Effector memory CD8-positive, alpha-beta T cell (primary cell): Measurements from ENCODE around the gene ZNF396.
A peak's percentile ranks its signal among the peaks of the same experiment; 100 is the strongest.

Source experiments
- ATAC-seq: fragments of 150-1000 bp; cut with Tn5 transposase; replicated peaks from 2 replicates; pipeline ENCODE4 v1.10.0; 2021; ENCODE audit warnings: mild to moderate bottlenecking, moderate library complexity
- DNase-seq, 3 experiments: peaks; one replicate each; pipeline ENCODE4 v3.0.0; 2021
- H3K27ac Mint-ChIP-seq, 2 donors: one replicate each; pipeline ENCODE4 v1.8.0; 2022; ENCODE audit warnings: mild to moderate bottlenecking in 2 of 2, mixed read lengths in 2 of 2, moderate library complexity in 2 of 2
- H3K27me3 Mint-ChIP-seq, 2 donors: one replicate each; pipeline ENCODE4 v1.8.0; 2022; ENCODE audit warnings: mixed read lengths in 2 of 2
- H3K36me3 Mint-ChIP-seq: one replicate; pipeline ENCODE4 v1.8.0; 2022; ENCODE audit warnings: mild to moderate bottlenecking, moderate library complexity, mixed read lengths; ENCODE audit not compliant: insufficient read depth
- H3K4me1 Mint-ChIP-seq, 2 donors: one replicate each; pipeline ENCODE4 v1.8.0; 2022; ENCODE audit warnings: low read depth in 2 of 2, mixed read lengths in 2 of 2
- H3K4me3 Mint-ChIP-seq, 2 donors: one replicate each; pipeline ENCODE4 v1.8.0; 2022; ENCODE audit warnings: mild to moderate bottlenecking in 2 of 2, mixed read lengths in 2 of 2, moderate library complexity in 2 of 2
- H3K9me3 Mint-ChIP-seq, 2 donors: one replicate each; pipeline ENCODE4 v1.8.0; 2022; ENCODE audit warnings: mixed read lengths in 2 of 2

Gene ZNF396

DNA sequence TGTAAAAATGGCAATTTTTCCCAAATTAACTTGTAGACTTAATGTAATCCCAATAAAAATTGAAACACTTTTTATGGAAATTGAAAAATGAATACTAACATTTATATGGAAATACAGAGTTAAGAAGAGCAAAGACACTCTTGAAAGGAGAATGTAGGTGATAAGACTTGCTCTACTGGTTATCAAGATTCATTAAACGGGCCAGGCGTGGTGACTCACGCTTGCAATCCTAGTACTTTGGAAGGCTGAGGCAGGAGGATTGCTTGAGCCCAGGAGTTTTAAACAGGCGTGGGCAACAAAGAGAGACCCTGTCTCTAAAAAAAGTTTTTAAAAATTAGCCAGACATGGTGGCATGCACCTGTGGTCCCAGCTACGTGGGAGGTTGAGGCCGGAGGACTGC lies 29.5 kb upstream of the ZNF396 start:
- Mint-ChIP-seq H3K27me3 (peaks cover 25 to 31% of the 10 kb centered on the region in 2 donors), H3K27ac (no peak overlapping the region), H3K9me3 (no peaks in the 10 kb centered on the region), H3K4me3 (no peak overlapping the region), H3K36me3 (no peaks in the 10 kb centered on the region), H3K4me1 (no peaks in the 10 kb centered on the region)
- ATAC-seq (no peak), DNase-seq (no peak)

DNA sequence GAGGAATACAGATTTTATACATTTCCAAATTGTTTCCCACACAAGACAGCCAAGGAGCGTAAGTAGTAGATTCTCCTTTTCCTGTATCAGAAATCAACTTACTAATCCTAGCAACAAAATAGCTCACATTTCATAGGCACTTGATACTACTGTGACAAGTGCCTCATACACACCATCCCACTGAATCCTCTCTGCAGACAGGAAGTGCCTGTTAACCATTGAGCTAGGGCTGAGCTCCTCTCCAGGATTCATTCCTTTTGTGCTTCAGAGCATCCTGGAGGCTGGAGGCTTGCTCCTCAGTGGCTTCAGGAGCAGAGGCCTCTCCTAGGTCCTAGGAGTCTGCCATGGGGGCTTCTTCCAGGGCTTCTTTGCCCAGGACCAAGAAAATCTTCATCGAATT lies 20.8 kb upstream of the ZNF396 start:
- ATAC-seq (no peak), DNase-seq (no peak)
- Mint-ChIP-seq H3K27ac (no peak overlapping the region), H3K27me3 (peaks cover 53% of the 10 kb centered on the region in 2 donors), H3K4me3 (no peak overlapping the region), H3K4me1 (no peaks in the 10 kb centered on the region), H3K36me3 (no peaks in the 10 kb centered on the region), H3K9me3 (no peaks in the 10 kb centered on the region)

DNA sequence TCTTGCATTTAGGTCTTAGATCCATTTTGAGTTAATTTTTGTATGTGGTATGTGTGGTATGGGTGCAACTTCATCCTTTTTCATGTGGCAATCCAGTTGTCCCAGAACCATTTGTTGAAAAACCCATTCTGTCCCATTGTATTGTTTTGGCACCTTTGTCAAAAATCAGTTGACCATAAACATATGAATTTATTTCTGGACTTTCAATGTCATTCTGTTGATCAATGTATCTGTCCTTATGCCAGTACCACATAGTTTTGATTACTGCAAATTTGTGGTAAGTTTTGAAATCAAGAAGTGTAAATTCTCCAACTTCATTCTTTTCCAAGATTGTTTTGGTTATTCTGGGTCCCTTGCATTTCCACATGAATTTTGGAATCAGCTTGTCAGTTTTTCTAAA lies 16.6 kb upstream of the ZNF396 start:
- H3K36me3 Mint-ChIP-seq, result no peaks in the 10 kb centered on the region
- DNase-seq (no peak), ATAC-seq (no peak)
- H3K4me1 Mint-ChIP-seq, result no peaks in the 10 kb centered on the region
- no peaks in the 10 kb centered on the region for H3K9me3 Mint-ChIP-seq
- H3K27me3 Mint-ChIP-seq, result peaks cover 38 to 39% of the 10 kb centered on the region in 2 donors
- no peak overlapping the region for H3K4me3 Mint-ChIP-seq
- no peak overlapping the region for H3K27ac Mint-ChIP-seq

DNA sequence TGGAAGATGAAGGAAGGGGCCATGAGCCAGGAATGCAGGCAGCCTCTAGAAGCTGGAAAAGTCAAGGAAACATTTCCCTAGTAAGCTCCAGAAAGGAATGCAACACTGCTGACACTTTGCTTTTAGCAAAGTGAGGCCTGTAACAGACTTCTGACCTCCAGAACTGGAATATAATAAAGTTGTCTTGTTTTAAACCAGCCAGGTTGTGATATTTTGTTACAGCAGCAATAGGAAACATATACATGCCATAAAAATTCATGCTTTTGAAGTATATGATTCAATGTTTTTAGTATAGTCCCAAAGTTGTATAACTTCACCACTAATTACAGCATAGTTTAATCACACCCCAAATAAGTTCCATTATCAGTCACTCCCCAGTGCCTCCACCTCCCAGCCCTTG lies 15.2 kb upstream of the ZNF396 start:
- Mint-ChIP-seq H3K27me3 (peaks cover 29 to 37% of the 10 kb centered on the region in 2 donors), H3K9me3 (no peaks in the 10 kb centered on the region), H3K4me3 (no peak overlapping the region), H3K36me3 (no peaks in the 10 kb centered on the region), H3K27ac (no peak overlapping the region), H3K4me1 (no peaks in the 10 kb centered on the region)
- ATAC-seq (no peak), DNase-seq (no peak)

DNA sequence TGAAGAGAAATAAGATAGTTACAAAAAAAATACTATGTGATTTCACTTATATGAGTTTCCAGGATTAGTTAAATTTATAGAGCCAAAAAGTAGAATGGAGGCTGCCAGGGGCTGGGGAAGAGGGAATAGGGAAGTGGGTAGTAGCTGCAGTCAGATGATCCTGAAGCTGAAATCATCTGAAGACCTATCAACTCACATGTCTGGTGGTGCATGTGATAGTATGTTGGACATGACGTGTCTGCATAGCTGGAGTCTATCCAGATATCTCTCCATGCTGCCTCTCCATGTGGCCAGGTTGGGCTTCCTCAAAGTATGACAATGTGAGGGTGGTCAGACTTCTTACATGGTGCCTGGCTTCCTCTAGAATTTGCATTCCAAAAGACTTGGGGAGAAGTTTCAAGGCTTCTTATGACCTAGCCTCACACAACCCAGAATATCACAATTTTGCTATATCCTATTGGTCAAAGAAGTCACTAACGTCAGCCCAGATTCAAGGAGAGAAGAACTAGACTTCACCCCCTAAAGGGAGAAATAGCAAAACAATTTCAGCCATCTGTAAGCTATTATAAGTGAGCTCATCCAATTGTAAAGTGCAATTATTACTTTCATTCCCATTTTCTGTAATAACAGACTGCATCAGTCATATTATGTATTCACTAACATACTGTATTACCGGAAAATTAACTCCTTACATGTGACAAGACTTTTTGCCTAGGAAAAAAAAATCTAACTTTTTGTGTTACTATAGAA lies 14.0 kb upstream of the ZNF396 start:
- Mint-ChIP-seq H3K4me3 (no peak overlapping the region), H3K27me3 (peaks cover 31 to 34% of the 10 kb centered on the region in 2 donors), H3K36me3 (no peaks in the 10 kb centered on the region), H3K27ac (no peak overlapping the region), H3K4me1 (peaks cover 0 to 5% of the 10 kb centered on the region in 2 donors), H3K9me3 (no peaks in the 10 kb centered on the region)
- no peak for ATAC-seq
- DNase-seq, result no peak

DNA sequence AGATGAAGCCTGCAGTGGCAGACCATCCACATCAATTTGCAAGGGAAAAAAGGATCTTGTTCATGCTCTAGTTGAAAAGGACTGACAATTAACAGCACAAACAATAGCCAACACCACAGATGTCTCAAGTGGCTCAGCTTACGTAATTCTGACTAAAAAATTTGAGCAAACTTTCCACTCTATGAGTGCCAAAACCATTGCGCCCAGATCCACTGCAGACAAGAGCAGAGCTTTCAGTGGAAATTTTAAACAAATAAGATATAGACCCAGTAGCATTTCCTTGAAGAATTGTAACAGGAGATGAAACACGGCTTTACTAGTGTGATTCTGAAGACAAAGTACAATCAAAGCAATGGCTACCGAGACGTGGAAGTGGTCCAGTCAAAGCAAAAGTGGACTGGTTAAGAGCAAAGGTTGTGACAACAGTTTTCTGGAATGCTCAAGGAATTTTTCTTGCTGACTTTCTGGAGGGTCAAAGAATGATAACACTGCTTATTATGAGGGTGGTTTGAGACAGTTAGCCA lies 12.0 kb upstream of the ZNF396 start:
- no peak overlapping the region for H3K4me3 Mint-ChIP-seq
- H3K27me3 Mint-ChIP-seq, result peaks cover 25 to 27% of the 10 kb centered on the region in 2 donors
- H3K27ac Mint-ChIP-seq, result no peak overlapping the region
- no peaks in the 10 kb centered on the region for H3K36me3 Mint-ChIP-seq
- DNase-seq, result no peak
- H3K9me3 Mint-ChIP-seq, result no peaks in the 10 kb centered on the region
- peaks cover 0 to 5% of the 10 kb centered on the region in 2 donors for H3K4me1 Mint-ChIP-seq
- ATAC-seq, result no peak

DNA sequence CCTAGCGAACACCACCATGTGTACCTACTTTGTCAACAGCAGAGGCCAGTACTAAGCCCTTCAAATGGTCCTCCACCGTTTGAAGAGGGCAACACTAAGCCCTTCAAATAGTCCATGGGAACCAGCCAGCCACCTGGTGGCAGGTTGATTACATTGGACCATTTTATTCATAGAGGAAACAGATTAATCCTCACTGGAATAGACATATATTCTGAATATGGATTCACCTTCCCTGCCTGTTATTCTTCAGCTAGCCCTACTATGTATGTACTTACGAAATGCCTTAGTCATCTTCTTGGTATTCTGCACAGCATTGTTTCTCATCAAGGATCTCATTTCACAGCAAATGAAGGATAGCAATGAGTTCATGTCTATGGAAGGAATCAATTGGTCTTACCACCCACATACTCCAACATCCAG lies 10.0 kb upstream of the ZNF396 start:
- no peak for DNase-seq

DNA sequence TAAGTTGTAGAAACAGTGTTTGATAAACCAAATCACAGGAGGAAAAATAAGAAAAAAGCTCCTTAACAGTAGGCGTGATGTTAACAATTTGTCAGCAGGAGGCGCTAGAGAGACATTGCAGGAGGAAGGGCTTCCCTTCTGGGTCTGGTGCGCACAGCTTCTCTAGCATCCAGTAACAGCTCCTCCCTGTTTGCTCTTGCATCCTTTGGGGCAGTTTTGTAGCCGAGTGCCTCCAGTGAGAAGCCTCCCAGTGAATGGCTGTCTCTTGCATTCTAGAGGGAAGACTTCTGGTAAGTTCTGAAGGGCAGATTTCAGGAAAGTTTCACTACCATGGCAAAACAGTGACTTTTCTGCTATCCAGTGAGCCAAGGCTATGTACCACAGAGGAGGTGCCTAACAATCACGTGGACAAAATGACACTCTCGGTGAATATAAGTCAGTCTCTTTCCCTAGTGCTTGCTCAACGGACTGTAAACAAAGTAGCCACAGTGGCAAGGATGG lies 9.5 kb upstream of the ZNF396 start:
- DNase-seq (peak; percentile 63 to 66 (median 63)), ATAC-seq (peak; percentile 99)
- H3K27me3 Mint-ChIP-seq, result peaks cover 28 to 33% of the 10 kb centered on the region in 2 donors
- H3K9me3 Mint-ChIP-seq, result no peaks in the 10 kb centered on the region
- H3K4me1 Mint-ChIP-seq, result peaks cover 0 to 5% of the 10 kb centered on the region in 2 donors
- H3K27ac Mint-ChIP-seq, result no peak overlapping the region
- no peak overlapping the region for H3K4me3 Mint-ChIP-seq
- no peaks in the 10 kb centered on the region for H3K36me3 Mint-ChIP-seq

More for the DNA sequence above, 10.0 kb upstream of the ZNF396 start:
- Mint-ChIP-seq H3K9me3 (no peaks in the 10 kb centered on the region), H3K4me3 (no peak overlapping the region), H3K4me1 (peaks cover 0 to 5% of the 10 kb centered on the region in 2 donors), H3K36me3 (no peaks in the 10 kb centered on the region), H3K27me3 (peaks cover 28 to 33% of the 10 kb centered on the region in 2 donors), H3K27ac (no peak overlapping the region)
- peak; percentile 26 for ATAC-seq

DNA sequence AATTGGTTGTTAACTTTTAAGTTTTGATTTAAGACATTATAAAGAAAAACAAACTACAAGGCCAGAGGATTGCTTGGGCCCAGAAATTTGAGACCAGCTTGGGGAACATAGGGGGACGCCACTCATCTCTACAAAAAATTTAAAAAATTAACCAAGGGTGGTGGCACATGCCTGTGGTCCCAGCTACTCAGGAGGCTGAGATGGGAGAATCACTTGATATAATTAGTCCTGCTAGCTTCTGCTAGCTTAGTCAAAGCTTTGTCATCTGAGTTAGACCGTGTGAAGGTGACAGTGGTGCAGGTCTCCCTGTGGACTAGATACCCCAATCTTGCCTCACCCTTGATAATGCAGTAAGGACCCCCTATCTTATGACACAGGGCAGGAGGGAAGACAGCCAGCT lies 6.0 kb upstream of the ZNF396 start:
- H3K27ac Mint-ChIP-seq, result no peak overlapping the region
- H3K4me1 Mint-ChIP-seq, result peaks cover 0 to 5% of the 10 kb centered on the region in 2 donors
- H3K4me3 Mint-ChIP-seq, result no peak overlapping the region
- peaks cover 18 to 27% of the 10 kb centered on the region in 2 donors for H3K27me3 Mint-ChIP-seq
- no peaks in the 10 kb centered on the region for H3K9me3 Mint-ChIP-seq
- no peak for ATAC-seq
- no peaks in the 10 kb centered on the region for H3K36me3 Mint-ChIP-seq
- no peak for DNase-seq

DNA sequence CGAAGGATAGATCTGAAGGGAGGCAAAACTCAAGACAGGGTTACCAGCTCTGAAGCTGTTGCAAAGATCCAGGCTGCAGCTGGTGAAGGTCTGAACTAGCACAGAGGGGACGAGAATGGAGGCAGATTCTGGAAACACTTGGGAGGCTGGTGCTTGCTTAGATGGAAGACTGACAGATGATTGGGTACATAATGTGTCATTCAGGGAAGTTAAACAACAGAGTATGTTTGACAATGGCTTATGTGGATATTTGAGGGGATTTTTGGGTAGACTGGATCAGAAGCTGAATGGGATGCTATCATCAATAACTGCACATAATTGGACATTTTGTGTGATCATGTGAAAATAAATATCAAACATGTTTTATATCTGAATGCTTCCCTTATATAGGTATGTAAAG lies 2.3 kb upstream of the ZNF396 start:
- ATAC-seq (no peak), DNase-seq (no peak)
- Mint-ChIP-seq H3K9me3 (no peaks in the 10 kb centered on the region), H3K27ac (no peak overlapping the region), H3K36me3 (no peaks in the 10 kb centered on the region), H3K4me3 (no peak overlapping the region), H3K4me1 (peaks cover 5 to 9% of the 10 kb centered on the region in 2 donors), H3K27me3 (peaks cover 6 to 8% of the 10 kb centered on the region in 2 donors)

DNA sequence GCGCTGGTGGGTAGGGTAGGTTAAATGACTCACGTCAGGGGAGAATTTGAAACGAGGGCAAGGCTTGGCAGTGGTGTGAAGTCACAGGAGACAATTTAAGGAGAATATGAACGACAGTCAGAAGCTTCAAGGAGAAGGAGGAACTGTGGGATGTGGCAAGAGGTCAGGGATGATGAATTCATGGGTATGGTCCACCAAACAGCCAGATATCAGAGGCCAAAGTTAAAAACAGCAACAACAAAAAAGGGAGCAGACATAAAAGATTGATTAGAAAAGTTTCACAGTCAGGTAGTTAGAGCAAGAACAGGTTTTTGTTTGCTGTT lies 1.4 kb upstream of the ZNF396 start:
- ATAC-seq, result no peak
- Mint-ChIP-seq H3K27ac (peak overlapping the region in 1 of 2 donors; percentile 3), H3K36me3 (no peaks in the 10 kb centered on the region), H3K27me3 (no peaks in the 10 kb centered on the region), H3K4me1 (peaks cover 5 to 9% of the 10 kb centered on the region in 2 donors), H3K9me3 (no peaks in the 10 kb centered on the region), H3K4me3 (no peak overlapping the region)
- DNase-seq, result no peak

DNA sequence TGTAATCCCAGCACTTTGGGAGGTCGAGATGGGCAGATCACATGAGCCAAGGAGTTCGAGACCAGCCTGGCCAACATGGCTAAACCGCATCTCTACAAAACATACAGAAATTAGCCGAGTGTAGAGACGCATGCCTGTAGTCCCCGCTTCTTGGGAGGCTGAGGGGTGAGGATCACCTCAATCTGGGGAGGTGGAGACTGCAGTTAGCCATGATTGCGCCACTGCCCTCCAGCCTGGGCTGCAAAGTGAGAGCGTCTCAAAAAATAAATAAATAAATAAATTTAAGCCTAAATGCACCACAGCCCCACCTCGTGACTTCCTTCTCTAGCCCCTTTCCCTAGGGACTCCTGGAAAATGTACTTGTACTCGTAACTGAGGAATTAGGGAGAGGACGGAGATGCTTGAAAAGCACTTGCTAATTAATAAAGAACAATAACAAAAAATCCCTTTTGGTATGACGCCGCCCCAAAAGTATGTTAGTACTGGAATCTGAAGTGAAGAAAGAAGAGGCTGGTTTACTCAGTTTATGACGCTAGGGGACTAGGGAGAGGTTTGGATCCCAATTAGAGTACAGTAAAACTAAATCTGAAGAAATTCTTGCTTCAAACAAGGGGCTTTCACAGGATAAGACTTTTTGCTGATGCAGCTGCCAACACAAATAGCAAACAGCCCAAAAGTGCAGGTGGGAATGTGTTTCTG lies 887 bp upstream of the ZNF396 start:
- Mint-ChIP-seq H3K27ac (peak overlapping the region in 1 of 2 donors; percentile 3), H3K27me3 (no peaks in the 10 kb centered on the region), H3K9me3 (no peaks in the 10 kb centered on the region), H3K4me1 (peaks cover 5 to 9% of the 10 kb centered on the region in 2 donors), H3K4me3 (peak overlapping the region; percentile 84 to 88), H3K36me3 (no peaks in the 10 kb centered on the region)
- ATAC-seq (no peak), DNase-seq (no peak)

DNA sequence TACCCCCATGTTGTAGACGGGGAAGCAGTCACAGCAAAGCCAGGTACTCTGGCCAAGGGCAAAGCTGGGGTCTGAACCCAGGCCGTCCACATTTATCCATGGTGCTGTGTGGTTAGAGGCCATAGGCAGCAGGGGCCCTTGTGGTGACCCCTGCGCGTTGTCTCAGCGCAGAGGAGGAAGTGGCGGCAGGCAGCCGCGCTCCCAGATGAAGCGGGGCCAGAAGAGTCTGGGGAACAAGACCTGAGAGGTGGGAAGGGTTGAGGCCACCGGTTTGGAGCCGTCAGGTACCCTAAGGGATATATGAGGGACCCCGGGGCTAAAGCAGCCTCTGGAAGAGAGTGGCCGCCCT lies 770 bp downstream of the ZNF396 start:
- Mint-ChIP-seq H3K27ac (peak overlapping the region; percentile 69 to 75), H3K4me3 (peak overlapping the region; percentile 84 to 88), H3K27me3 (no peaks in the 10 kb centered on the region), H3K9me3 (no peaks in the 10 kb centered on the region), H3K4me1 (peaks cover 5 to 9% of the 10 kb centered on the region in 2 donors), H3K36me3 (no peaks in the 10 kb centered on the region)
- ATAC-seq (peak; percentile 57), DNase-seq (peak in 1 of 3 experiments; percentile 11)

DNA sequence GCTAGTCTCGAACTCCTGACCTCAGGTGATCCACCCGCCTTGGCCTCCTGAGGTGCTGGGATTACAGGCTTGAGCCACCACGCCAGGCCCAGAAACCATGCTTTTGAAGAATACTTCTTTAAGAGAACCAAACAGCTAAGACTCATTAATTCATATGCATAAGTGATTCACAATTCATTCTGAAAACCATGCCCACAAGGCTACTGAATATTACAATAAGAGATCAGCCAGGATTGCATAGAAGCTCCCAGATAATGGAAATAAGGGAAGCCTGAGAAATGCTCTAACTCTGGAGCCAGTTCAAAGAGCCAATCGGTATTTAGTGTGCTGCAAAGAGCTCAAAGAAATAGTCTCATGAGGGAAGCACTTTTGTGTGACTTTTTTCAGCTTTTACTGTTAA lies 2.4 kb downstream of the ZNF396 start:
- no peaks in the 10 kb centered on the region for H3K36me3 Mint-ChIP-seq
- DNase-seq (no peak), ATAC-seq (no peak)
- H3K27ac Mint-ChIP-seq, result no peak overlapping the region
- H3K4me3 Mint-ChIP-seq, result no peak overlapping the region
- peaks cover 5 to 9% of the 10 kb centered on the region in 2 donors for H3K4me1 Mint-ChIP-seq
- H3K27me3 Mint-ChIP-seq, result no peaks in the 10 kb centered on the region
- H3K9me3 Mint-ChIP-seq, result no peaks in the 10 kb centered on the region
